Measurements from ENCODE around the gene KRTAP12-4.

The KRTAP12-4 gene

DNA sequence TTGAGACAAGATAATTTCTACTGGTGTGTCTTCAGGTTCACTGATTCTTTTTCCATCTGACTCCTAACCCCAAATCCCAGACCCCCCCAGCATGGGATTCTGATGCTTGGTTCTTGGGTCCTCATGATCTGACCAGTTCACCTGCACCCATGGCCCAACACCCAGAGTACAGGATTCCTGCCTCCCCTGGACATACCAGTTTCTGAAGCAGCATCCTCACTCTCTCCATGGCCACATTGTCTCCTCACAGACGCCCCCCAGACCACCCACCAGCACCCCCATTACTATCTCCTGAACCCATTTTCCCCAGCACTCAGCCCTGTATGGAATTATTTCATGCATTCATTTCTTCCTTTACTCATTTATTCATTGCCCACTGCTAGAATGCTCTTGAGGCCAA is 2.4 kb upstream of the KRTAP12-4 start:
- peaks cover 13% of the 10 kb centered on the region for H3K9me3 ChIP-seq (ENCODE audit: insufficient read depth, low read depth, low read length)
- no peak overlapping the region for H2AFZ ChIP-seq (ENCODE audit: insufficient read depth, low read length, poor library complexity)
- WGBS (ENCODE audit: extremely low coverage, insufficient coverage, insufficient read length) = no CpG with 5 or more reads among the region's 1 CpG
- H3K27me3 ChIP-seq (ENCODE audit: insufficient read depth, low read length) = no peaks in the 10 kb centered on the region
- H3K4ac ChIP-seq (ENCODE audit: low read depth, low read length) = no peak overlapping the region
- H3K4me2 ChIP-seq (ENCODE audit: low read length) = no peak overlapping the region
- H4K12ac ChIP-seq (ENCODE audit: low read depth, low read length) = no peak overlapping the region
- no peak overlapping the region for H3K23ac ChIP-seq (ENCODE audit: low read length)
- H2BK120ac ChIP-seq (ENCODE audit: insufficient read depth, low read length, poor library complexity) = no peak overlapping the region
- no peak overlapping the region for H4K8ac ChIP-seq (ENCODE audit: low read depth, low read length)
- no peak overlapping the region for H3K14ac ChIP-seq (ENCODE audit: low read length)
- H3K36me3 ChIP-seq (ENCODE audit: control insufficient read depth in 1 of 2, insufficient read depth in 2 of 2, low read length in 2 of 2) = no peaks in the 10 kb centered on the region
- H3K79me2 ChIP-seq (ENCODE audit: control insufficient read depth, insufficient read depth, low read length, poor library complexity) = no peaks in the 10 kb centered on the region
- no peak overlapping the region for H4K91ac ChIP-seq (ENCODE audit: low read depth, low read length)
- no peak overlapping the region for H3K18ac ChIP-seq (ENCODE audit: low read length)
- H2BK12ac ChIP-seq (ENCODE audit: low read length) = no peak overlapping the region
- H3K79me1 ChIP-seq (ENCODE audit: low read length) = no peaks in the 10 kb centered on the region
- no peak overlapping the region for H2AK5ac ChIP-seq (ENCODE audit: low read length)
- H3K27ac ChIP-seq (ENCODE audit: low read depth, low read length) = no peak overlapping the region
- H3K9ac ChIP-seq (ENCODE audit: low read length) = no peak overlapping the region
- H3K4me1 ChIP-seq (ENCODE audit: control insufficient read depth in 1 of 2, insufficient read depth in 2 of 2, low read length in 2 of 2) = peaks cover 2 to 7% of the 10 kb centered on the region in 2 experiments
- no peak for DNase-seq
- no peak overlapping the region for H3K4me3 ChIP-seq (ENCODE audit: low read depth, low read length)
- no peak overlapping the region for H2BK5ac ChIP-seq (ENCODE audit: low read depth, low read length, poor library complexity)

DNA sequence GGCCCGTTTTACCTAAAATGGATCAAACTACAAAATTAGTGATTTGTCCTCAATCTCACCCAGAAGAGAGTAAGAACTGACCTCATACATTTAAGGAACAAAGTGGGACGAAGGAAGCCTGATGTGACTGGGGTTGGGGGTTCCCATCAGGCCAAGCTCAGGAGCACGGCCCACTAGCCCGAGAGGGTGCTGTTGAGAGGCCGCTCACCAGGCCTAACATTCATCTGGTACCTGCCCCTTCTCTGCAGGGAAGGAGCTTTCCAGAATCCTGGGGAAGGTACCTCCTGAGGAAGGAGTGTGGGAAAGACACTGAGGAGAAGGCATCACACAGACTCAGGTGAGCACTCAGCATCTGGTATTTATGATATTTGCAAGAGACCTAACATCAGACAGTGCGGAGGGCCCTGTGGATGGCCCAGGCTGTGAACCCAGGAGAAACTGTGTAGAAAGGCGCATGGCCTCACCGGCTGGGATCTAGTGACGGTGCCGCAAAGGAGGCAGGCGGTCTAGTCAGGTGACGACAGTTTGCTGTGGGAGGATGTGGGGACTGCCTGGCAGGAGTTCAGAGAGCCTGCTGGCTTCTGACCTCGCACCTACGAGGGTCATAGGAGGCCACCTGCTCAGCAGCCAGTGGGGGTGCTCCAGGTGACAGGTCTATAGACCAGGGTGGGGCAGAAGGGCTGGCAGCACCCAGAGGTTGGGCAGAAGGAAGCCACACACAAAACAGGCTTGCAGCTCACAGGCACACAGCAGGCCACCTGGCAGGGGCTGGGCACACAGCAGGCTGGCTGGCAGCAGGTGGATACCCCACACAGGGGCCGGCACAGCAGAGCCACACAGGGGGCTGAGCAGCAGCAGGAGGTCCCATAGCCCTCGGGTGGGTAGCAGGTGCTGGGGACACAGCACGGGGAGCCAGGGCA is 543 bp downstream of the KRTAP12-4 start:
- Histone ChIP-seq H3K9me3 (ENCODE audit: insufficient read depth, low read depth, low read length) (peaks cover 17% of the 10 kb centered on the region), H2AFZ (ENCODE audit: insufficient read depth, low read length, poor library complexity) (no peak overlapping the region), H3K4ac (ENCODE audit: low read depth, low read length) (no peak overlapping the region), H3K27me3 (ENCODE audit: insufficient read depth, low read length) (no peaks in the 10 kb centered on the region), H3K27ac (ENCODE audit: low read depth, low read length) (no peak overlapping the region), H3K36me3 (ENCODE audit: control insufficient read depth in 1 of 2, insufficient read depth in 2 of 2, low read length in 2 of 2) (no peaks in the 10 kb centered on the region), H3K4me1 (ENCODE audit: control insufficient read depth in 1 of 2, insufficient read depth in 2 of 2, low read length in 2 of 2) (peaks cover 2 to 5% of the 10 kb centered on the region in 2 experiments), H3K4me3 (ENCODE audit: low read depth, low read length) (no peak overlapping the region), H3K4me2 (ENCODE audit: low read length) (no peak overlapping the region), H3K79me2 (ENCODE audit: control insufficient read depth, insufficient read depth, low read length, poor library complexity) (no peaks in the 10 kb centered on the region), H2AK5ac (ENCODE audit: low read length) (no peak overlapping the region), H4K8ac (ENCODE audit: low read depth, low read length) (no peak overlapping the region), H2BK5ac (ENCODE audit: low read depth, low read length, poor library complexity) (no peak overlapping the region), H3K9ac (ENCODE audit: low read length) (no peak overlapping the region), H4K12ac (ENCODE audit: low read depth, low read length) (no peak overlapping the region), H3K79me1 (ENCODE audit: low read length) (no peaks in the 10 kb centered on the region), H3K18ac (ENCODE audit: low read length) (no peak overlapping the region), H3K14ac (ENCODE audit: low read length) (no peak overlapping the region), H2BK120ac (ENCODE audit: insufficient read depth, low read length, poor library complexity) (no peak overlapping the region), H3K23ac (ENCODE audit: low read length) (no peak overlapping the region), H4K91ac (ENCODE audit: low read depth, low read length) (no peak overlapping the region), H2BK12ac (ENCODE audit: low read length) (no peak overlapping the region)
- no CpG with 5 or more reads among the region's 17 CpGs for WGBS (ENCODE audit: extremely low coverage, insufficient coverage, insufficient read length)
- no peak for DNase-seq

DNA sequence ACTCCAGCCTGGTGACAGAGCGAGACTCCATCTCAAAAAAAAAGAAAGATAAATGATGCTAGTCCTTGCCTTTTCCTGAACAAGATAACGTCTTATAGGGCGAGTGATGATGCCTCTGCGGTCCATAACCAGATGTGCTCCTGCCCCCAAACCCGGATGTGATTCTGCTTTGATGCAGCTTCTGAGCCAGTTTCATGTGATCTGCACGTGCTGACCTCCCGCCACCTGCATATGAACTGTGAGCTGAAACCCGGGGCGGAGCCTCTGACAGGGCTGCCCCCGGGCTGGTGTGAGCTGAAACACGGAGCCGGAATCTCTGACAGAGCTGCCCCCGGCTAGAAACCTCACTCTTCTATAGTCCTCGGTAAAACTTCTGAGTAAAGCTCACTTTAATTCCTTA is 1.3 kb downstream of the KRTAP12-4 start:
- DNase-seq = no peak
- H2BK12ac ChIP-seq (ENCODE audit: low read length) = no peak overlapping the region
- WGBS (ENCODE audit: extremely low coverage, insufficient coverage, insufficient read length) = no CpG with 5 or more reads among the region's 14 CpGs

DNA sequence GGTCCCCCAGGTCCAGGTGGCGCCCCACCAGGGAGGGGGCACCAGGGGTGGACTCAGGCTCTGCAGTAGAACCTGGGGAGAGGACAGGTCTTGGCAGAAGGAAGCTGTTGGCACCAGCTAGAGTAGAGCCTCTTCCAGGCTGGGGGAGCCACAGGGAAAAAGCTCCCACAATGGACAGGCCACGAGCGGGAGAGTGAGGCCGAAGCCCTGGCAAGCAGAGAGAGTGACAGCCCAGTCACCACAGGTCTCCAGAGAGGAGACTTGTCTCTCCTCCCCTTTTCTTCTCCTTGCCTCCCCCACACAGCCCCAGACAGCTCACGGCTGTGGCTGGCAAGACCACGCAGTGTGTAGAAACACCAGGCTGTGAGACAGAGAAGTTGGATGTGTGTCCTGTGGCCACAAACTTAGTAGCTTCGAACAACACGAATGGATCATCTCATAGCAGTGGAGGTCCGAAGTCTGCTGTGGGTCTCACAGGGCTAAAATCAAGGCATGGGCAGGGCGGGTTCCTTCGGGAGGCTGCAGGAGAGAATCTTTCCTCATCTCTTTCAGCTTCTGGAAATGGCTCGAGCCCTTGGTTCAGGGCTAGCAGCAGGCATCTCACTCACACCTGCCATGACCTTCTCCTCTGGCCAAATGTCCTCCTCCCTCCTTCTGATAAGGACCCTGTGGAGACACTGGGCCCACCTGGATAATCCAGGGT is 3.3 kb downstream of the KRTAP12-4 start:
- Histone ChIP-seq H3K23ac (ENCODE audit: low read length) (no peak overlapping the region), H3K4ac (ENCODE audit: low read depth, low read length) (no peak overlapping the region)

More for the DNA sequence above, 1.3 kb downstream of the KRTAP12-4 start:
- Histone ChIP-seq H3K14ac (ENCODE audit: low read length) (no peak overlapping the region), H3K23ac (ENCODE audit: low read length) (no peak overlapping the region), H3K18ac (ENCODE audit: low read length) (no peak overlapping the region), H3K27ac (ENCODE audit: low read depth, low read length) (no peak overlapping the region), H3K27me3 (ENCODE audit: insufficient read depth, low read length) (no peaks in the 10 kb centered on the region), H2BK5ac (ENCODE audit: low read depth, low read length, poor library complexity) (no peak overlapping the region), H3K9me3 (ENCODE audit: insufficient read depth, low read depth, low read length) (peaks cover 15% of the 10 kb centered on the region), H3K4me1 (ENCODE audit: control insufficient read depth in 1 of 2, insufficient read depth in 2 of 2, low read length in 2 of 2) (peaks cover 2 to 4% of the 10 kb centered on the region in 2 experiments), H3K4ac (ENCODE audit: low read depth, low read length) (no peak overlapping the region), H3K79me2 (ENCODE audit: control insufficient read depth, insufficient read depth, low read length, poor library complexity) (no peaks in the 10 kb centered on the region), H2BK120ac (ENCODE audit: insufficient read depth, low read length, poor library complexity) (no peak overlapping the region), H2AFZ (ENCODE audit: insufficient read depth, low read length, poor library complexity) (no peak overlapping the region), H4K91ac (ENCODE audit: low read depth, low read length) (no peak overlapping the region), H3K4me2 (ENCODE audit: low read length) (no peak overlapping the region), H3K79me1 (ENCODE audit: low read length) (no peaks in the 10 kb centered on the region), H3K9ac (ENCODE audit: low read length) (no peak overlapping the region), H4K8ac (ENCODE audit: low read depth, low read length) (no peak overlapping the region), H3K4me3 (ENCODE audit: low read depth, low read length) (no peak overlapping the region), H2AK5ac (ENCODE audit: low read length) (no peak overlapping the region), H3K36me3 (ENCODE audit: control insufficient read depth in 1 of 2, insufficient read depth in 2 of 2, low read length in 2 of 2) (no peaks in the 10 kb centered on the region), H4K12ac (ENCODE audit: low read depth, low read length) (no peak overlapping the region)

More for the DNA sequence above, 3.3 kb downstream of the KRTAP12-4 start:
- no peaks in the 10 kb centered on the region for H3K27me3 ChIP-seq (ENCODE audit: insufficient read depth, low read length)
- no peaks in the 10 kb centered on the region for H3K79me2 ChIP-seq (ENCODE audit: control insufficient read depth, insufficient read depth, low read length, poor library complexity)
- H4K12ac ChIP-seq (ENCODE audit: low read depth, low read length) = no peak overlapping the region
- H3K36me3 ChIP-seq (ENCODE audit: control insufficient read depth in 1 of 2, insufficient read depth in 2 of 2, low read length in 2 of 2) = no peaks in the 10 kb centered on the region
- no peak overlapping the region for H3K14ac ChIP-seq (ENCODE audit: low read length)
- H2BK12ac ChIP-seq (ENCODE audit: low read length) = no peak overlapping the region
- H3K4me1 ChIP-seq (ENCODE audit: control insufficient read depth in 1 of 2, insufficient read depth in 2 of 2, low read length in 2 of 2) = no peaks in the 10 kb centered on the region
- no peak overlapping the region for H4K91ac ChIP-seq (ENCODE audit: low read depth, low read length)
- no peak overlapping the region for H3K4me3 ChIP-seq (ENCODE audit: low read depth, low read length)
- H3K9me3 ChIP-seq (ENCODE audit: insufficient read depth, low read depth, low read length) = peaks cover 11% of the 10 kb centered on the region
- H2BK120ac ChIP-seq (ENCODE audit: insufficient read depth, low read length, poor library complexity) = no peak overlapping the region
- no peak overlapping the region for H2BK5ac ChIP-seq (ENCODE audit: low read depth, low read length, poor library complexity)
- no peaks in the 10 kb centered on the region for H3K79me1 ChIP-seq (ENCODE audit: low read length)
- no peak overlapping the region for H3K9ac ChIP-seq (ENCODE audit: low read length)
- no CpG with 5 or more reads among the region's 12 CpGs for WGBS (ENCODE audit: extremely low coverage, insufficient coverage, insufficient read length)
- H2AK5ac ChIP-seq (ENCODE audit: low read length) = no peak overlapping the region
- H3K18ac ChIP-seq (ENCODE audit: low read length) = no peak overlapping the region
- no peak overlapping the region for H2AFZ ChIP-seq (ENCODE audit: insufficient read depth, low read length, poor library complexity)
- DNase-seq = no peak
- H4K8ac ChIP-seq (ENCODE audit: low read depth, low read length) = no peak overlapping the region
- no peak overlapping the region for H3K4me2 ChIP-seq (ENCODE audit: low read length)
- H3K27ac ChIP-seq (ENCODE audit: low read depth, low read length) = no peak overlapping the region

All from trophoblast cell (in vitro differentiated cells and primary cell).